Testis (tissue), 2 donors: Measurements from ENCODE around the gene PAQR4.

Experiments
- POLR2A ChIP-seq: fragments of 450-650 bp; IDR thresholded peaks from one replicate; pipeline ENCODE4 v1.6.1; 2017; ENCODE audit warnings: antibody characterized with exemption, mild to moderate bottlenecking, moderate library complexity
- TF ChIP-seq, protein P1 (sequence below), 3 experiments: fragments of 450-650 bp in 2 of 3; fragments of 200-600 bp in 1 of 3; sonication (generic) in 1 of 3; IDR thresholded peaks; one replicate each; pipeline ENCODE4 v1.5.1; 2016 to 2019; ENCODE audit warnings: antibody characterized with exemption in 3 of 3, mild to moderate bottlenecking in 2 of 3, moderate library complexity in 1 of 3

DNA sequence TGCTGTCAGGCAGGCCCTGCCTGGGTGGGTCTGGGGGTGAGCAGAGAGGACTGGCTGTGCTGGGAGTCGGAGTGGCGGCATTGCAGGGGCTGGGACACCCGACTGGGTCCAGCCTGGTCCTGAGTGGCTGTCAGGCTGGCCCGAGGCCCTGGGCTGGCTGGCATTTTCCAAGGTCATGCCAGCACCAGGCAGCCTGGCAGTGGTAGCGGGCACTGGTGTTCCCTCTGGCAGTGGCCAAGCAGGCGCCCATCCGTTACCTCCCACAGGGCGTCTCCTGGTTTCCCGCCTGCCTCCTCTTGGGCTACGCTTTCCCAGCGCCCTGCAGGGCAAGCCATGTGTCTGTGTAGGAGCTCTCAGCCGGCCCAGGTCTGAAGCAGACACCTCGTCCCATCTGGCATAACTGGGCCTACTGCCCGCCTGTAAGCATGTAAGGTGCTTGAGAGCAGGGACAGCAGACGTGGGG lies 16.8 kb downstream of the PAQR4 start:
- TF ChIP-seq, protein P1, sequence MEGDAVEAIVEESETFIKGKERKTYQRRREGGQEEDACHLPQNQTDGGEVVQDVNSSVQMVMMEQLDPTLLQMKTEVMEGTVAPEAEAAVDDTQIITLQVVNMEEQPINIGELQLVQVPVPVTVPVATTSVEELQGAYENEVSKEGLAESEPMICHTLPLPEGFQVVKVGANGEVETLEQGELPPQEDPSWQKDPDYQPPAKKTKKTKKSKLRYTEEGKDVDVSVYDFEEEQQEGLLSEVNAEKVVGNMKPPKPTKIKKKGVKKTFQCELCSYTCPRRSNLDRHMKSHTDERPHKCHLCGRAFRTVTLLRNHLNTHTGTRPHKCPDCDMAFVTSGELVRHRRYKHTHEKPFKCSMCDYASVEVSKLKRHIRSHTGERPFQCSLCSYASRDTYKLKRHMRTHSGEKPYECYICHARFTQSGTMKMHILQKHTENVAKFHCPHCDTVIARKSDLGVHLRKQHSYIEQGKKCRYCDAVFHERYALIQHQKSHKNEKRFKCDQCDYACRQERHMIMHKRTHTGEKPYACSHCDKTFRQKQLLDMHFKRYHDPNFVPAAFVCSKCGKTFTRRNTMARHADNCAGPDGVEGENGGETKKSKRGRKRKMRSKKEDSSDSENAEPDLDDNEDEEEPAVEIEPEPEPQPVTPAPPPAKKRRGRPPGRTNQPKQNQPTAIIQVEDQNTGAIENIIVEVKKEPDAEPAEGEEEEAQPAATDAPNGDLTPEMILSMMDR (IDR thresholded peaks at IDR 0.05) = no peak
- no peak for TF ChIP-seq POLR2A
